Activated B cell treated with CpG ODN at 0.5 μM for 24 hours (primary cell): Measurements from ENCODE around the gene EEF1A1. TPM values are rescaled to one million over a fixed set of nuclear protein-coding genes. Genes with fewer than 3 reads are reported as not detected.
"Not testable (repeated sequence)": the region's sequence is repeated elsewhere in the genome, so short reads cannot be mapped to it uniquely, and the experiment has no call there.

ENCODE experiments used
- ATAC-seq: fragments of 200-7000 bp; cut with Tn5 transposase; one replicate; pipeline ENCODE4 v1.10.0; 2021; ENCODE audit warnings: low read depth, mild to moderate bottlenecking, moderate library complexity
- CTCF ChIA-PET: fragments of 350-600 bp; sonication (Branson Sonifier 250); formaldehyde crosslinking; loops from one replicate; lab custom pipeline; 2021; ENCODE audit warnings: antibody characterized with exemption; lab: Charles Lee
- POLR2A ChIA-PET: fragments of 350-600 bp; sonication (Branson Sonifier 250); formaldehyde crosslinking; loops from one replicate; lab custom pipeline; 2021; ENCODE audit warnings: antibody characterized with exemption; lab: Charles Lee
- DNase-seq: peaks from one replicate; pipeline ENCODE4 v3.0.0; 2022
- H3K27ac Mint-ChIP-seq: one replicate; pipeline ENCODE4 v1.8.0; 2020; ENCODE audit warnings: mixed read lengths
- H3K27me3 Mint-ChIP-seq: one replicate; pipeline ENCODE4 v1.8.0; 2021; ENCODE audit warnings: mixed read lengths
- H3K36me3 Mint-ChIP-seq: one replicate; pipeline ENCODE4 v1.8.0; 2021; ENCODE audit warnings: low read depth, mixed read lengths
- H3K4me1 Mint-ChIP-seq: one replicate; pipeline ENCODE4 v1.8.0; 2021; ENCODE audit warnings: mixed read lengths
- H3K4me3 Mint-ChIP-seq: one replicate; pipeline ENCODE4 v1.8.0; 2020; ENCODE audit warnings: mild to moderate bottlenecking, mixed read lengths
- H3K9me3 Mint-ChIP-seq: one replicate; pipeline ENCODE4 v1.8.0; 2020; ENCODE audit warnings: mixed read lengths
- CTCF ChIP-seq: fragments of 200-600 bp; IDR thresholded peaks from one replicate; pipeline ENCODE4 v1.8.0; 2022; ENCODE audit warnings: antibody characterized with exemption, mild to moderate bottlenecking
- intact Hi-C: fragments of 100-400 bp; cut with micrococcal nuclease; formaldehyde crosslinking; loops from one replicate; pipeline ENCODE4 v1.15.1; 2024
- total RNA-seq: library from RNA; stranded (reverse); gene quantifications from 2 replicates; pipeline ENCODE4 v1.2.3, GENCODE V29; 2022

EEF1A1 gene
- 19,962 and 22,096 TPM in 2 replicates for total RNA-seq

- CTCF ChIA-PET, result interaction anchor here (3.1 to 3.8 kb wide), 2 partner anchors 59 to 90 kb away, joined by 14 to 30 read pairs; no protein-coding TSS in a partner anchor
Measured at GRCh38 chr6:73520688-73521350, at the start of gene EEF1A1. TSS of gene EEF1A1 (minus strand) at chr6:73521032. CDS start at chr6:73520026, 1,006 bp downstream.

GRCh38 chr6:73569121-73569520, 48.3 kb upstream of the EEF1A1 start:
- CTCF ChIA-PET, result interaction anchor here (0.6 kb wide), 1 partner anchor 10 kb away, joined by 3 read pairs; no protein-coding TSS in a partner anchor
- POLR2A ChIA-PET, result no interaction called here
- Mint-ChIP-seq H3K4me3 (no peak overlapping the region), H3K36me3 (no peaks in the 10 kb centered on the region), H3K4me1 (no peaks in the 10 kb centered on the region), H3K9me3 (no peaks in the 10 kb centered on the region), H3K27me3 (no peaks in the 10 kb centered on the region), H3K27ac (no peak overlapping the region)
- ATAC-seq, result no peak
- intact Hi-C loops, result no loop called here
- DNase-seq, result no peak
- TF ChIP-seq CTCF, result no peak

More at GRCh38 chr6:73520688-73521350, at the start of gene EEF1A1:
- H3K9me3 Mint-ChIP-seq, result no peaks in the 10 kb centered on the region
- peaks cover 65% of the 10 kb centered on the region for H3K4me1 Mint-ChIP-seq
- POLR2A ChIA-PET, result interaction anchor here (0.6 to 10.2 kb wide), 40 partner anchors 8 to 1723 kb away, joined by 3 to 301 read pairs (median 5); partner anchors contain the start of genes CGAS, COX7A2, MTO1 and SLC17A5
- peaks cover 53% of the 10 kb centered on the region for H3K36me3 Mint-ChIP-seq
- peak; percentile 91 for DNase-seq
- TF ChIP-seq CTCF, result no peak
- peak within 1 kb of the TSS; percentile 96 for H3K4me3 Mint-ChIP-seq
- intact Hi-C loops, result loop anchor here (1.0 to 10.0 kb wide), 9 partner anchors 40 to 1721 kb away; partner anchors contain the start of genes COX7A2 and MTO1
- no peaks in the 10 kb centered on the region for H3K27me3 Mint-ChIP-seq
- H3K27ac Mint-ChIP-seq, result peak within 1 kb of the TSS; percentile 98
- peak; percentile 79 for ATAC-seq

- no peak for TF ChIP-seq CTCF
- Mint-ChIP-seq H3K36me3 (no peaks in the 10 kb centered on the region), H3K9me3 (no peaks in the 10 kb centered on the region), H3K4me3 (no peak overlapping the region), H3K27me3 (no peaks in the 10 kb centered on the region), H3K27ac (no peak overlapping the region), H3K4me1 (no peaks in the 10 kb centered on the region)
- ChIA-PET POLR2A (no interaction called here), CTCF (no interaction called here)
- intact Hi-C loops, result no loop called here
- DNase-seq, result no peak
- no peak for ATAC-seq
Measured at GRCh38 chr6:73566954-73567591, 46.2 kb upstream of the EEF1A1 start.

GRCh38 chr6:73566486-73566871, 45.6 kb upstream of the EEF1A1 start:
- H3K27ac Mint-ChIP-seq, H3K9me3 Mint-ChIP-seq, H3K4me1 Mint-ChIP-seq, H3K4me3 Mint-ChIP-seq, ATAC-seq, H3K36me3 Mint-ChIP-seq, CTCF ChIA-PET, intact Hi-C loops, DNase-seq, H3K27me3 Mint-ChIP-seq: not testable (repeated sequence)
- POLR2A ChIA-PET, result interaction anchor here (1.0 to 1.1 kb wide), 2 partner anchors 9 to 46 kb away, joined by 3 to 4 read pairs; no protein-coding TSS in a partner anchor

- no peak for TF ChIP-seq CTCF
- intact Hi-C loops, result no loop called here
- DNase-seq (no peak), ATAC-seq (no peak)
- Mint-ChIP-seq H3K36me3 (no peaks in the 10 kb centered on the region), H3K4me1 (peaks cover 4% of the 10 kb centered on the region), H3K27ac (no peak overlapping the region), H3K9me3 (no peaks in the 10 kb centered on the region), H3K4me3 (no peak overlapping the region), H3K27me3 (no peaks in the 10 kb centered on the region)
- POLR2A ChIA-PET, result interaction anchor here (0.6 to 1.1 kb wide), 3 partner anchors 9 to 54 kb away, joined by 3 to 4 read pairs (median 3); no protein-coding TSS in a partner anchor
- CTCF ChIA-PET, result no interaction called here
Measured at GRCh38 chr6:73565767-73566485, 45.1 kb upstream of the EEF1A1 start.
